Measurements from ENCODE around the gene RERE. TPM values are rescaled to one million over a fixed set of nuclear protein-coding genes. Genes with fewer than 3 reads are reported as not detected.

RERE gene
- polyA plus RNA-seq, 1 of the 3 experiments (the other 2 are of a cell fraction): 8.1 TPM

GRCh38 chr1:8702850-8703810 lies 114.3 kb downstream of the RERE start (continued):
- TF ChIP-seq PBX3 (IDR thresholded peaks at IDR 0.05): peak; percentile 98
- TF ChIP-seq TCF12 (IDR thresholded peaks at IDR 0.05): peak; percentile 77; the same call in 1 of the 2 replicates
- TF ChIP-seq RAD21 (IDR thresholded peaks at IDR 0.05; ENCODE audit: low read length): no peak; the same call in 1 of the 2 replicates
- peak; percentile 8; the same call in 1 of the 2 replicates for TF ChIP-seq FOSL2 (IDR thresholded peaks at IDR 0.05; ENCODE audit: borderline replicate concordance, low read depth)
- peak; percentile 72; the same call in 1 of the 2 replicates for TF ChIP-seq POLR2AphosphoS5 (IDR thresholded peaks at IDR 0.05; ENCODE audit: low read depth, low read length)
- peak; percentile 92 for TF ChIP-seq RCOR1 (IDR thresholded peaks at IDR 0.05; ENCODE audit: low read length)

- CTCF ChIA-PET: interaction anchor here (1.1 to 6.5 kb wide), 7 partner anchors 16 to 299 kb away, joined by 3 to 39 read pairs (median 6); no protein-coding TSS in a partner anchor
- Histone ChIP-seq H2AFZ (ENCODE audit: low read depth) (no peak overlapping the region; the same call in 1 of the 2 replicates), H3K79me2 (ENCODE audit: insufficient read depth) (peaks cover 54% of the 10 kb centered on the region)
Measured at GRCh38 chr1:8702472-8702849, 115.0 kb downstream of the RERE start.

More at GRCh38 chr1:8702472-8702849, 115.0 kb downstream of the RERE start:
- POLR2A ChIA-PET: interaction anchor here (1.1 to 1.7 kb wide), 3 partner anchors 23 to 146 kb away, joined by 3 to 8 read pairs (median 3); no protein-coding TSS in a partner anchor
- Histone ChIP-seq H3F3A (replicated peaks; ENCODE audit: insufficient read depth) (peaks cover 43% of the 10 kb centered on the region), H3K9me2 (no peaks in the 10 kb centered on the region), H3K9ac (peak overlapping the region; percentile 72; the same call in 1 of the 2 replicates), H3K9me3 (no peaks in the 10 kb centered on the region), H3K27me3 (ENCODE audit: insufficient read depth) (no peaks in the 10 kb centered on the region), H3K27ac (ENCODE audit: low read depth in 2 of 2, low read length in 1 of 2) (peak overlapping the region; percentile 73 to 93), H3K36me3 (replicated peaks in 1 of 2; ENCODE audit: control insufficient read depth in 1 of 2, insufficient read depth in 2 of 2, low read length in 1 of 2) (no peaks in the 10 kb centered on the region), H3K4me1 (ENCODE audit: control insufficient read depth in 1 of 2, insufficient read depth in 2 of 2, low read depth in 1 of 2, low read length in 1 of 2) (peaks cover 28 to 42% of the 10 kb centered on the region in 2 experiments; a peak in 3 of 4 replicates), H3K4me3 (ENCODE audit: low read depth in 2 of 2, low read length in 1 of 2) (peak overlapping the region; percentile 51 to 64), H4K20me1 (ENCODE audit: insufficient read depth) (peaks cover 30% of the 10 kb centered on the region), H3K4me2 (peak overlapping the region; percentile 68)
- DNase-seq: no peak
- TF ChIP-seq RCOR1 (IDR thresholded peaks at IDR 0.05; ENCODE audit: low read length) (no peak), EZH2phosphoT487 (IDR thresholded peaks at IDR 0.05; ENCODE audit: borderline replicate concordance, low read depth) (no peak), MEF2A (IDR thresholded peaks at IDR 0.05; ENCODE audit: borderline replicate concordance, low read depth) (no peak), IRF3 (IDR thresholded peaks at IDR 0.05; ENCODE audit: low read depth, low read length) (no peak), RAD21 (IDR thresholded peaks at IDR 0.05; ENCODE audit: low read length) (no peak), NRF1 (IDR thresholded peaks at IDR 0.05; ENCODE audit: low read depth, low read length) (no peak), RXRA (IDR thresholded peaks at IDR 0.05; ENCODE audit: borderline replicate concordance, low read depth) (no peak), PBX3 (IDR thresholded peaks at IDR 0.05) (no peak), POLR2AphosphoS5 (IDR thresholded peaks at IDR 0.05; ENCODE audit: low read depth, low read length) (no peak), CTCF (IDR thresholded peaks at IDR 0.05) (no peak)
- WGBS (ENCODE audit: low lambda C conversion rate): 12% methylated on average over 7 of the region's 7 CpGs

All from SK-N-SH (cell line).